ENCODE data around the gene ABITRAM. TPM values are rescaled to one million over a fixed set of nuclear protein-coding genes. Genes with fewer than 3 reads are reported as not detected.
"Not testable (repeated sequence)": the region's sequence is repeated elsewhere in the genome, so short reads cannot be mapped to it uniquely, and the experiment has no call there.

ABITRAM gene
- total and polyA plus RNA-seq, 2 donors from 2014 or later: 11.7 to 13.6 TPM

GRCh38 chr9:108963459-108964143 is 29.4 kb downstream of the ABITRAM start:
- Histone ChIP-seq H3K4me3 (ENCODE audit: low read length in 3 of 3) (no peak overlapping the region), H3K36me3 (ENCODE audit: control insufficient read depth in 2 of 3, insufficient read depth in 3 of 3, low read length in 3 of 3) (no peaks in the 10 kb centered on the region), H3K9ac (ENCODE audit: low read length in 3 of 3) (no peak overlapping the region), H3K27ac (ENCODE audit: low read depth in 2 of 2, low read length in 2 of 2) (no peak overlapping the region), H3K9me3 (ENCODE audit: control insufficient read depth in 2 of 3, insufficient read depth in 1 of 3, low read length in 3 of 3) (no peaks in the 10 kb centered on the region), H3K4me1 (ENCODE audit: control insufficient read depth in 2 of 3, insufficient read depth in 2 of 3, low read depth in 1 of 3, low read length in 3 of 3) (no peaks in the 10 kb centered on the region), H3K27me3 (ENCODE audit: control insufficient read depth, insufficient read depth, low read length) (no peaks in the 10 kb centered on the region)
- intact Hi-C loops (cut with DNase I): no loop called here
- FAIRE-seq (no peak), DNase-seq (no peak)
- no peak for TF ChIP-seq CTCF (IDR thresholded peaks at IDR 0.05; ENCODE audit: borderline replicate concordance, extremely low read depth, insufficient read depth)

DNA sequence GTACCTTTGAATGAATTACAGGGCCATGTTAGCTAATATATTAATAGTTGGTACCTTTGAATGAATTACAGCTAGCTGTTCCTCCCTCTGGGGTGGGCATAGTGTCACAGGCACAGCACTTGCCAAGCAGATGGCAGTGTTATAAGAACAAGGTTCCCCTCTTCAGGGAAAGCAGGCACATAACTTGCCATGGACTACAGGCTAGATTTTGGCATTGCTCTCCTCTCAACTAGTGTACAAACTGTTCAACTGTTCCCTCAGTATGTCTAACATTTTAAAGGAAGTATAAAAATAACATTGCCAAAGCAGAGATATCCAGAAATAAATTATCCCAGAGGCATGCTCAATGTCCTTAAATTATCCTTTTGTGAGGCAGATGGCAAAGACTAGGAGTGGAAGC is 33.7 kb downstream of the ABITRAM start:
- Histone ChIP-seq H3K4me3 (ENCODE audit: low read length in 3 of 3) (no peak overlapping the region), H3K36me3 (ENCODE audit: control insufficient read depth in 2 of 3, insufficient read depth in 3 of 3, low read length in 3 of 3) (peaks cover 0 to 5% (median 0%) of the 10 kb centered on the region in 3 donors), H3K4me1 (ENCODE audit: control insufficient read depth in 2 of 3, insufficient read depth in 2 of 3, low read depth in 1 of 3, low read length in 3 of 3) (peaks cover 0 to 7% (median 4%) of the 10 kb centered on the region in 3 donors), H3K9ac (ENCODE audit: low read length in 3 of 3) (no peak overlapping the region), H3K9me3 (ENCODE audit: control insufficient read depth in 2 of 3, insufficient read depth in 1 of 3, low read length in 3 of 3) (no peaks in the 10 kb centered on the region), H3K27me3 (ENCODE audit: control insufficient read depth, insufficient read depth, low read length) (no peaks in the 10 kb centered on the region), H3K27ac (ENCODE audit: low read depth in 2 of 2, low read length in 2 of 2) (no peak overlapping the region)
- FAIRE-seq: no peak
- DNase-seq: no peak
- intact Hi-C loops (cut with DNase I): no loop called here
- no peak for TF ChIP-seq CTCF (IDR thresholded peaks at IDR 0.05; ENCODE audit: borderline replicate concordance, extremely low read depth, insufficient read depth)

GRCh38 chr9:108971392-108971791 is 37.2 kb downstream of the ABITRAM start:
- H3K9ac ChIP-seq (ENCODE audit: low read length in 3 of 3); intact Hi-C loops (cut with DNase I); H3K9me3 ChIP-seq (ENCODE audit: control insufficient read depth in 2 of 3, insufficient read depth in 1 of 3, low read length in 3 of 3); H3K27me3 ChIP-seq (ENCODE audit: control insufficient read depth, insufficient read depth, low read length); H3K4me3 ChIP-seq (ENCODE audit: low read length in 3 of 3); H3K36me3 ChIP-seq (ENCODE audit: control insufficient read depth in 2 of 3, insufficient read depth in 3 of 3, low read length in 3 of 3); H3K27ac ChIP-seq (ENCODE audit: low read depth in 2 of 2, low read length in 2 of 2); DNase-seq; FAIRE-seq: not testable (repeated sequence)
- peaks cover 0 to 11% (median 9%) of the 10 kb centered on the region in 3 donors for H3K4me1 ChIP-seq (ENCODE audit: control insufficient read depth in 2 of 3, insufficient read depth in 2 of 3, low read depth in 1 of 3, low read length in 3 of 3)

GRCh38 chr9:108972186-108972585 is 38.0 kb downstream of the ABITRAM start:
- H3K9me3 ChIP-seq (ENCODE audit: control insufficient read depth in 2 of 3, insufficient read depth in 1 of 3, low read length in 3 of 3): no peaks in the 10 kb centered on the region
- no peaks in the 10 kb centered on the region for H3K27me3 ChIP-seq (ENCODE audit: control insufficient read depth, insufficient read depth, low read length)
- H3K4me1 ChIP-seq (ENCODE audit: control insufficient read depth in 2 of 3, insufficient read depth in 2 of 3, low read depth in 1 of 3, low read length in 3 of 3): peaks cover 0 to 11% (median 9%) of the 10 kb centered on the region in 3 donors
- FAIRE-seq (no peak), DNase-seq (peak in 1 of 5 donors; percentile 13)
- H3K9ac ChIP-seq (ENCODE audit: low read length in 3 of 3): no peak overlapping the region
- no peak for TF ChIP-seq CTCF (IDR thresholded peaks at IDR 0.05; ENCODE audit: borderline replicate concordance, extremely low read depth, insufficient read depth)
- H3K27ac ChIP-seq (ENCODE audit: low read depth in 2 of 2, low read length in 2 of 2): peak overlapping the region; percentile 42 to 51
- no peak overlapping the region for H3K4me3 ChIP-seq (ENCODE audit: low read length in 3 of 3)
- H3K36me3 ChIP-seq (ENCODE audit: control insufficient read depth in 2 of 3, insufficient read depth in 3 of 3, low read length in 3 of 3): peaks cover 0 to 5% (median 0%) of the 10 kb centered on the region in 3 donors
- intact Hi-C loops (cut with DNase I): no loop called here
